ENCODE data around the gene GGCX.
"Not testable (repeated sequence)": the region's sequence is repeated elsewhere in the genome, so short reads cannot be mapped to it uniquely, and the experiment has no call there.

Gene GGCX

DNA sequence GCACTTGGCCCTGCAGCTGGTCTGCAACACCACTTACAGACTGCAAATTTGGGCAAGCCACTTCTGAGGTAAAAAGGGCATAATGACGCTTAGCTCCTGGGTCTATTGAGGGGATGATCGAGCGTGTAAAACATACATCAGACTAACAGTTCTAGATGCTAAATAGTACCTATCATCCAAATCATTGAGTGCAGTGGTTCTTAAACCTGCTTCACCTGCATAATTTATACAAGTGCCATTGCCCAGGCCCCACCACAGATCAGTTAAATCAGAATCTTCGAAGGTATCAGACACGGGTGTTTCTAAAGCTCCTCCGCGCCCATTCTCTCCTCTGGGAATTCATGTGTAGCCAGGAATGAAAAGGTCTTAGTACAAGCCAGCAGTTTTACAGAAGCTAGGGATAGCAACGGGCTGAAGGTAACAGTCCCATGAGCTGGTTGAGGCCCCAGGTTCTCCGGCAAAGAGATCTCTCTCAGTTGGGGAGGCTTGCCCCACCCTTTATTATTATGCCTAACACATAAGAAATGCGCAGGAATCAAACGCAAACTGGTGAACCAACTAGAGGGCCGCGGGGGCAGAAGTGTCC lies 33.5 kb upstream of the GGCX start:
- DNase-seq (ENCODE audit: low read depth), result no peak

DNA sequence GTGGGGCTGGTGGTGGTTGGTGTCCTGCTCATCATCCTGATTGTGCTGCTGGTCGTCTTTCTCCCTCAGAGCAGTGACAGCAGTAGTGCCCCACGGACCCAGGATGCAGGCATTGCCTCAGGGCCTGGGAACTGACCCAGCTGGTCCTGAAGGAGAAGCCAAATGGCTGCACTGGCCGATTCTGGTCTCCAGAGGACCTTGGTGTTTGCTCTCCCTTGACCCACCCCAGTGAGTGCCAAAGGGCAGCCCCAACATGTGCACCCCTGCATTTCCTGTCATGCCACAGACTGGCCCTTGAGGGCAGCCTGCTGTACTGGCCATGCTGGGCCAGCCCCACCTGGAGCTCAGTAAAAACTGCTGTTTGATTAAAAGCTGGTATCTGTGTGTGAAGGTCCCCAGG lies 31.7 kb upstream of the GGCX start:
- no peak for DNase-seq (ENCODE audit: low read depth)

DNA sequence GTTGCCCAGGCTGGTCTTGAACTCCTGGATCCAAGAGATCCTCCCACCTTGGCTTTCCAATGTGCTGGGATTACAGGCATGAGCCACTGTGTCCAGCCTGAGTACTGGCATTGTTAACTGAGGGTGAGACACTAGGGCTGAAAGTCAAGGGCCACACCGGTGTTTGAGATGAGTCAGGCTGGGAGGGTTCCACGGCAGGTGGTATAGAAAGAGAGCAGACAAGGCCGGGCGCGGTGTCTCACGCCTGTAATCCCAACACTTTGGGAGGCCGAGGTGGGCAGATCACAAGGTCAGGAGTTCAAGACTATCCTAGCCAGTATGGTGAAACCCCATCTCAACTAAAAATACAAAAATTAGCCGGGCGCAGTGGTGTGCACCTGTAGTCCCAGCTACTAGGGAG lies 31.0 kb upstream of the GGCX start:
- DNase-seq (ENCODE audit: low read depth), result not testable (repeated sequence)

DNA sequence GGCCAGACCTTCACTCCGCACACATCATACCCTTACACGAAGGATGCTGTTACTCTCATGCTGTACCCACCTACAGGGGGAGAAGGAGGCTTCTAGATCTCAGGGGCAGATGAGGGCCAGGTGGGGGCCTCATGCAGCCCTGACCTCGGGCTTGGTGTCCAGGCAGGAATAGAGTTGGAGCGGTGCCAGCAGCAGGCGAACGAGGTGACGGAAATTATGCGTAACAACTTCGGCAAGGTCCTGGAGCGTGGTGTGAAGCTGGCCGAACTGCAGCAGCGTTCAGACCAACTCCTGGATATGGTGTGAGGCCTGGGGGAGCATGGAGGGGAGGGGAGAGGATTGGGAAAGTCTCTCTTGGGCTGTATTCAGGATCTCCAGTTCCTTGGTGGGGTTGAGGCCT lies 30.3 kb upstream of the GGCX start:
- no peak for DNase-seq (ENCODE audit: low read depth)

DNA sequence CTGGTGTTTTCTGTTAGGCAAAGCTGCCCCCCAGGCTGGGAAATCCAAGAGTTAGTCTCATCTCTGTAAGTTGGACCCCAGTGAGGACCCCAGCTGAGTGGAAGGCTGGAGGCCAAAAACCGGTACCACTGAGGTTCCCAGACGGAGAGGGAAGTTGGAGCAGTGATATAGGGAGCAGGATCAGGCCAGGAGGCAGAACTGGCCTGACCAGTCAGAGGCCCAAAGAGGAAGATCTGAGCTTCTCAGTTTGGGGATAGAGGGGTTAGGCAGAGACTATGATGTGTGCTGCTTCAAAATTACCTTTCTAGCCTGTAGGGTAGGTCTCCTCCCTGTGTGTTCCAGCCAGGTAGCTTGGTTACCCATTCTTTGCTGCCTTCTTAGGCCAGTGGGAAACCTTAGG lies 29.7 kb upstream of the GGCX start:
- DNase-seq (ENCODE audit: low read depth), result no peak

DNA sequence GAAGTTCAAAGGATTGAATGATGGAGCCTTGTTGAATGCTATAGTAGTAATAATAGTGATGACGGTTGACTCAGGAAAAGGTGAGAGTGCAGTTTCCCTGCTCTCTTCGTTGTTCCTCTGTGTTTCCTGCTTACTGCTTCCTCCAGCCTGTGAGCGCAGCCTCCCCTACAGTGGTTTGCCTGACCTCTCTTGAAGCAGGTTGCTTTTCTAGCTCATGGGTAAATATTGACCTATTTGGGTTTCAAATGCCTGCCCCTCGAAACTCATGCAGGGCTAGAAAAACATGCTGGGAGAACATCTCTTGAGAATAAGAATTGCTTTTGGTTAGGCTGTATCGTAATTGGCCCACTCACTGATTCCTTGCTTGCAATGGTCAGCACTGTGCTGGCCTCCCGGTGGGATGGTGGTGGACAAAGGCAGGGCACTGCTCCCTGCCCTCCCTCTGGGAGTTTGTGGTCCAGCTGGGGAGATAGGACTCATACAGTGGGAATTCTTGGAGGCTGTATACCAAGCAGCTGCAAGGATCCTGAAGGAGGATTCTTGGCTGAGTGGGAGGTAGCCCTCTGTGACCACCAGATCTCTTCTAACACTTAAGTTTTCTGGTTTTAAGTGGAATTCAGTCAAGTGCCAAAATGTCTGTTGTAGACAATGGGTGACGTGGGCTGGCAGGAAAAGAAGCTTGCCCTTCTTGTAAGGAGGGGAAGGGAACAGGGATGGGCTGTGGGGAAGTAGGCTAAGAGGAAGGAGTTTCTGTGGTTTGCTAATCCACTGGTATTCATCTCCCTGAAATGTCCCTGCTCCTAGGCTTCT lies 28.9 kb upstream of the GGCX start:
- no peak for DNase-seq (ENCODE audit: low read depth)

DNA sequence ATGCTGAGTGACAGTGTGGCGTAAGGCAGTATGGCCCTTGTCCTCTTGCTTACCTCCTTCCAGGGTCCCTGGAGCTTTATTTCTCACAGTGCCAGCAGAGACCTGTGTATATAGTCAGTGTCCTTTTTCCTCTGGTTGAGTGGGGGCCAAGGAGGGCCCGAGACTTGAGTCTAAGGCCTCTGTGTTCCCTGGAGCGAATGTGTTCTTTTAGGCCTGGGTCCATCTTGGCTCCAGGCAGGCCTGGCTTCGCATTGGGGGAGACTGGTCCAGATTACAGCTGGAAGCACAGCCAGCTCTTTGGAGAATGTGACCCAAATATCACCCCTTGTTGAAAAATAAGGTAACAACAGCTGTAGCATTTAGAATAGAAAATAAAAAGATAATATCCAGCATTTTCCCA lies 27.9 kb upstream of the GGCX start:
- DNase-seq (ENCODE audit: low read depth), result no peak

DNA sequence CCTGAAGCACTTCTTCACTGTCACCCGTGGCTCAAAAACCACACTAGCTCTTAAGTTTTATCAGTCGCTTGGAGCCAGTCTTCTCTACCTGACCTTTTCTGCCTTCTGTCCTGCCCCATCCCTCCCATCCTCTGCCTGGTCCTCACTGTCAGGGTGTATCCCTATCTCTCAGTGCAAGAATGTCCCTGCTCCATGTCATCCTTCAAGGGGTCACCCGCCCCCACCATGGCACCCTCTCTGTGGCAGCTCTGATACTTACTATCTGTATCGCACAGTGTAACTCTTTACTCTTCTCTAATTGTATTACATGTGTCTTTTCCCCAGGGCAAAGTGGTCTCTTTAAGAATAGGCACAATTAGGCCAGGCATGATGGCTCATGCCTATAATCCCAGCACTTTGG lies 27.4 kb upstream of the GGCX start:
- DNase-seq (ENCODE audit: low read depth), result no peak

DNA sequence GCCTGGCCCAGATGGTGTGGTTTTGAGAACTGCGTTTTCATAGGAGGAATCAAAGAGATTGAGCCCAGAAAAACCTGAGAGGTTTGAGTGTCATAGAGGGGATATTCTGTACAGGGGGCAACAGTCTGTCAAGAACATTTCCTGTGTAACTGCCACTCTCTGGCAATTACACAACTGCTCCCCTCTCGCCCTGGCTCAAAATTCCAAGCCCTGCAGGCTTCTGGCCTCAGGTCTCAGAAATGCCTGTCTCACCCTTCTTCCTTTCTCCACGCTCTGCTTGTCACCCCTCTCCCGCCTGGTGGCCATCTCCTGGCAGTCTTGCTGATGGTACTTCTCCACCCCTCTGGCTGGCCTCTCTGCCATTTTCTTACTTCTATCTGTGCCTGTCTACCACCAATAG lies 26.9 kb upstream of the GGCX start:
- DNase-seq (ENCODE audit: low read depth), result no peak

DNA sequence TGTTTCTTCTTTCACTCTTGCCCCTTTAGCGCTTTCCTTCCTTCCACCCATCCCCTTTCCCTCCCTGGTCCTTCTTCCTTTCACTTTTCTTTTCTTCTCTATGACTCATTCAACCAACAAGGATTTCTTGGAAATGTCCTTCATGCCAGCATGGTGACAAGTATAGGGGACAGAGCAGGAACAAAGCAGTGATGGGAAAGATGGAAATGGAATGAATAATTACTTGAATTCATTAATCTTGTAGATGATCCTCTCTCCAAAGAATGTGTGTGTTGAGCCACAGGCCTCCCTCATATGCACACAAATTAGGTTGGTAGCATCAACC lies 24.4 kb upstream of the GGCX start:
- DNase-seq (ENCODE audit: low read depth), result no peak

DNA sequence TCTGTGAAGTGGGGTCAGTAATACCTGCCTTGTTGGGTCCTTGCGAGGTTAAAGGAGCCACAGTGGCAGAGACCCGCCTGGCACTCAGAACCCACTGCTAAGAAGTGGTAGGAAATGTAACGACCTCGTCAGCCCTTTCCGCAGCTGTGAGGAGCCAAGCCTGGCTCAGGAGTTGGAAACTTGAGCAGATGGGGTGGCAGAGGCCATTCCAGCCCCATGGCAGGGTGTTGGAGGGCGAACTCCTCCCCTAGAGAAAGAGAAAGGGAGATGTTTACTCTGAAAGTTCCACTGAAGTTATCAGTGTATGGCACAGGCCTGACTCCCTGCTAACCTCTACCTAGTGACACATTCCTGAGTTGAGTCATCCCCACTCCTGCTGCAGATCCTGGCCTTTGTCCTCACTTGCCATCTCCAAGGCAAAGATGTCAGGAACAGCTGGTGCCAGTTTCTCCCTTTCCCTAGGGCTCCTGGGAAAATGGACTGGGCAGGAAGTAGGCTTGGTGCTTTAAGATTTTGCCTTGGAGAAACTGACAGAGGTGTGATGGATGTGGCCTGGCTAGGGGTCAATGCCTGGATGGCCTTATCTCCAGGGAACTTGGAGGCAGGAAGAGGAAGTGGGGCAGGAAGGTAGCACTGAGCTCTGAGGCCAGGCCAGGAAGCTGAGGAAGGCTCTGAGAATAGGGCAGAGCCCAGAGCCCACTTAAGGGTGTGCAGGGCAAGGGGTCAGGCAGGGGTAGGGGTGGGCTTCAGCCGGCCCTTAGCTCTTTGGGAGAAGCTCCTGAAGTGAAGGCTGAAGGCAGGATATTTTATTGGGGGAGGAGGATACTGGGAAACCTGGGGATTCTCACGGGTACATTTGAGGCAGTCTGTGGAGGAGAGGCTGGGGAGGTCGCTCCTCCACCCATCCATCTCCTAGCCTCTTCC lies 23.8 kb upstream of the GGCX start:
- DNase-seq (ENCODE audit: low read depth), result no peak

DNA sequence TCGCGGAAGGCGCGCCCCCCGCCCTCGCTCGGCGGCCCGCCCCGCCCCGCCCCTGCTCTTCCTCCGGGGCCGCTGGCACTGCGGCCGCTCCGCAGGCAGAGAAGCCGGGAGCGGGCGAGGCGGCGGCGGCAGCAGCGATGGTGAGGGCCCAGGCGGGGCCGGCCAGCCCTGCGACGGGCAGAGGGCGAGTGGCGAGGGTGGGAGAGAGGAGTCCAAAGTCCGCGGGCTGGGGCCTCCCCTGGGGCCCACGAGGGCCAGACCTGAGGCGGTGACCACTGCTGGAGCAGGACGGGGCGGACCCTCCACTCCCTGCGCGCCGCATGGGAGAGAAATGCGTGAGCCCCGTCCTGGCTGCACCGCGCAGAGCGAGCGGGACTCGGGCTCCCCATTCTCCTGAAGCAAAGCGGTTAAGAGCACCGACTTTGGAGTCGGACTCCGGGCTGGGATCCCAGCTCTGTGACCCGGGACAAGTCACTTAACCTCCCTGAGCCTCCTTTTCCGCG lies 23.1 kb upstream of the GGCX start, which contains the start of gene VAMP5:
Gene VAMP5, plus strand, starts transcription at position 78 of the 503 bp plus-strand sequence. Its CDS starts 60 bp downstream, at position 138.
- DNase-seq (ENCODE audit: low read depth), result peak; percentile 23

DNA sequence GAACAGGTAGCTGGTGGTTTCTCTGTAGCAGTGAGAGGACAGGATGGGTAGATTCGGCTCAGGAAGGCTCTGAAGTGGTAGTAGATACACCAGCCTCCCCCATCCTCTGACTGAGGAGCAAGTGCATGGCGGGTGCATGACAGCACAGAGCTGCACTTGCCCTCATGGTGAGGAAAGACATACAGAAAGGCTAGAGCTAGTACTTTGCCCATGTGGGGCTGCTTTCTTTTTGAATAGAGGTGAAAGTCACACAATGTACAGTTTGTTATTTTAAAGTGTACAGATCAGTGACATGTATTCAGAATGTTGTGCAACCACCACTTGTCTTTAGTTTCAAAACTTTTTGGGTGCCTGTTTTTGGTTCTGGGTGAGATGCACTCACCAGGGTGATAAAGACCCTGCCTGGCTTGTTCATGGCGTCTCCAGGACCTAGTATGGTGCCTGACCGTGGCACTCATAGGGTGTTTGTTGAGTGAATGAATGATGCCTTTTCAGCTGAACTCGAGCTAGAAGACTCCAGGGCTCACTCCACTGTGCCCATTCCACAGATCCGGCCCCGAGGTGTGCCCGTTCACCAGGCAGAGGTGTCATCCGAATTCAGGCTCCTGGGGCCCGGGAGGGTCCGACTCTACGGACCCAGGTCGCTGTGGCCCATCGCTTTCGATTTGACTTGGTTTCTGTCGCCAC lies 22.5 kb upstream of the GGCX start:
- DNase-seq (ENCODE audit: low read depth), result no peak

DNA sequence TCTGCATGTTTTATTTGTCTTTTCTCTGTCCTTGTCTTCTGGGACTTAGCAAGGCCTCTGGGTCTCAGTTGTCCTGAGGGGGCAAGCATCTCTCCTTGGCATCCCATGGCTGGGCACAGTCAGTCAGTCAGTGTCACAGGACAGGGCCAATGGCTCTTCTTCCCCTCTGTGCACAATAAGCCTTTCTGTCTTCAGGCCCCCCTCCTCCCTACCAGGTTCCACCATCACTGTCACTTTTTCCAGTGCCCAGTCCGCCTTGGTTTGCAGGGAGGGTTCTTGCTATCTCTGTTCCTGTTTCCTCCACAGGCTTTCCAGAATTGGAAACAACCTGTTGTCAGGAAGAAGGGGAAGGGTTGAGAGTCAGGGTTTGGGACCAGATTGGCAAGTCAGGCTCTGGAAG lies 21.2 kb upstream of the GGCX start:
- no peak for DNase-seq (ENCODE audit: low read depth)

DNA sequence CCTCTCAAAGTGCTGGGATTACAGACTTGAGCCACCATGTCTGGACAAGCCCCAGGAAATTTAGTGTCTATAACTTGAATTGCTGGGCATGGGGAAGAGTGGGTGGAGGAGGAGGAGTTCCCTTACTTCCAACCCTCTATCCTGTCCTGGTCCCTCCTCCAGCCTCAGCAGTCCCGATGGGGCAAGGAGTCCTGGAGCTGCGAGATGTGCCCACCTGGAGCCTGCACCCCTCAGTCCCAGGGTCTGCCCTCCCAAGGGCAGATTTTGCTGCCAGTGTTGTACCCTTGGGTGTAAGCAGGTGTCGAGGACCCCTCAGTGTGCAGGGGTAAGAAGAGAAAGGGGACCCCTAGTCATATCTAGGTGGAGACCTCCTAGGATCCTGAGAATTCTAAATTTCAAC lies 18.9 kb upstream of the GGCX start:
- DNase-seq (ENCODE audit: low read depth), result no peak

DNA sequence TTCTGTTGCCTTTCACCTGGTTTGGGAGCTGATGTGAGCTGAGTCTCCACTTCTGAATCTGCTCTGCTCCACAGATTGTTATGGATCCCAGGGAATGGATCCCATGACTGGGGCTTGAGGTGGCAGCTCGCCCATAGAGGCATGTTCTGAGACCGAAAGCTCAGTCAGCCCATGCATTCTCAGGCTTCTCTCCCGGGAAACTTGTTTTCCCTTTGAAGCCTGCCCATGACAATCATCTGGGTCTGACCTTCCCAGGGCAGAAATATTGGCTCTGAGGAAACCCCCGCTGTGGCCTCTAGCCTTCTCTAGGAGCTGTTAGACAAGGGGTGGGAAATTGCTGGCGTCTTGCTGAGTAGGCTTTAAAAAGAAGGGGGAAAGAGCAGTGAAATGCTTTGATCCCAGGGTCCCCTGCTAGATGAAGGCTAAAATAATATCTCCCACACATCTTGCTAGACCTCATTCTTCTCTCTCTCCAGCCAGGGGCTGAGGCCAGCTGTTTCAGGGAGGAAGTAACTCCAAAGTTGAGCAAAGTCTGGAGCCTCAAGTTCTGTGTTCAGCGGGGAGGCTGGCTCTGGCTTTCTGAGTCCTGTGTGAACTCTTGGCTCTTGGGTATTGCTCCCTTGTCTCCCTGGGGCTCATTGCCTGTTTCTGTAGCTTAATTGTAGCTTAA lies 18.1 kb upstream of the GGCX start:
- DNase-seq (ENCODE audit: low read depth), result no peak

DNA sequence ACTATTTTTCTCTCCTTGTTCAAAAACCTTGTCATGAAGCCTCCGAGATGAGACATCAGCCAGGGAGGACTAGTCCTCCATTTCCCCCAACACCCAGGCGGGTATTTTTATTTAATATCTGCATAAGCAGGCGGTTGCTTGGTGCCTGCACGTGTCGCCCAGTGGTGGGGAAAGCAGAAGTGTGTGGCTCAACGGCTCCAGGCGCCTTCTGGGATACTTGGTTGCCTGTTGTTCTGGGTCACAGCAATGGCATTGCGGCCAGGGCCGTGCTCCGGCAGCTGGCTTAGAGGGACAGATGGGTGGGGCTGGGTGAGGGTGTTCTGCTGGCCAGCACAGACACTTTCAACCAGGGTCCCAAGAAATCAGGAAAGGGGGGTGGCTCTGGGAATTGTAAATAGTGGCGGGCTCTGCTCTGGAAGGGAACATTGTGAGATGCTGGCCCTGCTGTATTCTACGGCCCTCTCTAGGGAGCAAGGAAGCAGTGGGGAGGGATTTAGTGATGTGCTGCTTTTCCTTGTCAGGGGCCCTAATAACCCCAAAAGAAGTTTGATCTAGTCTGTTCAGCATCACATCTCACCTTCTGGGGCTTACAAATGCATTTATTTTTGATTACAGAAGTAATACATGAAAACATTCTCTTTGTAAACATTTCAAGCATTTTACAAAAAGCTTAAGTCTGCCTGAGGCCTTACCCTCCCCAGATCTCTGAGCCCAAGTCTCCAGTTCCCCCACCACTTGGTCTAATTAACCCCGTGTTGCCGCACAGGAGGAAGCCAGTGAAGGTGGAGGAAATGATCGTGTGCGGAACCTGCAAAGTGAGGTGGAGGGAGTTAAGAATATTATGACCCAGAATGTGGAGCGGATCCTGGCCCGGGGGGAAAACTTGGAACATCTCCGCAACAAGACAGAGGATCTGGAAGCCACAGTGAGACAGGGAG lies 17.2 kb upstream of the GGCX start:
- no peak for DNase-seq (ENCODE audit: low read depth)

DNA sequence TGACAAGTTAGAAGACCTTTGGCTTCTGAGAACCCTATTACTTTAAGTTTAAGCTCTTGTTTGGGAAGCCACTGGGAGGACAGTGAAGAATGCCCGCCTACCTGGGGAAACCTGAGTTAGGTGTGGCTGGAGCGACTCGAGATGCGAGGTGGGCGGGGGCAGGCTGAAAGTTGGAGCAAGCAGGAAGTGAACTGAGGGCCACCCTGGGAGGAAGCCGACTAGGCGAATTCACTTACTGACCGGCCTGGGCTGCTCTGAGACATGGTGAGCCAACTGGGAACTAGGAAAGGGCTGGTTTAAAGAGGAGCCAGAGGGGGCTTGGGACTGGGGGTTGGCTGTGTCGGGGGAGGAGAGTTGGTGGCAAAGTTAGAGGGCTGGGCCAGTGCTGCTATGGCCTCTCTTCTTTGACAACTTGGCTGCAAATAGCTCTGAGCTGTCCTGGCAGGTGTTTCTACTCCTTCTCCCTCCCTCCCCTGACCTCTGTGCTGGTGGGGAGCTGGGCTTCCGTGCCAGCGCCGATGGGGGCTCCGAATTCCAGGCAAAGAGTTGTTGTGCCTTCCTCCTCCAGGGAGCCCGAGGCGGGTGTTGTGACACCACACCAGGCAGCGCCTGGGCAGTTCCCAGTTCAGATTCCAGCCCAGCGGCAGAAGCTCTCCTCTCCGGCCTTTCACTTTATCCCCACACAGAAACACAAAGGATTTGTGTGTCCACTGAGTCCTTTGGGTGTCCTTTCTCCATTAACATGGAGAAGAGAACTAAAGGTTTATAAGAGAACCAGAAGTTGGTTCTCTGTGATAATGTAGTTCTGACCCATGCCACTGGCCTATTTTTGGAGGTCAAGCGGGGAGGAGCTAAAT lies 16.3 kb upstream of the GGCX start, which contains the start of gene VAMP8:
Gene VAMP8, plus strand, starts transcription at position 201 of the 857 bp plus-strand sequence. Its CDS starts 61 bp downstream, at position 262.
- DNase-seq (ENCODE audit: low read depth), result peak; percentile 54

DNA sequence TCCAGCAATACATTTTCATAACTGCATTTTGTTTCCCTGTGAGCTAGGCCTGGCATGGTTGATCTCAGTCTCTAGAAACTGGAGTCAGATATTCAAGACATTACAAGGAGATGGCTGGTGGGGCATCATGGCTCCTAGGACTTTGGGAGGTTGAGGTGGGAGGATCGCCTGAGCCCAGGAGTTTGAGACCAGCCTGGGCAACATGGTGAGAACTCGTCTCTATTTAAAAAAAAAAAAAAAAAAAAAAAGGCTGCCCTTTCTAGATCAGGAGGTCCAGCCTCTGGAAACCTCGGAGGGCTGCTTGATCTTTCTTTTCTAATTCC lies 15.7 kb upstream of the GGCX start:
- DNase-seq (ENCODE audit: low read depth), result no peak

All from T-helper 22 cell (primary cell).